Right ventricle myocardium superior (tissue), 1 donor: ENCODE measurements around the gene POT1. TPM values are rescaled to one million over a fixed set of nuclear protein-coding genes. Genes with fewer than 3 reads are reported as not detected.
"Not testable (repeated sequence)": the region's sequence is repeated elsewhere in the genome, so short reads cannot be mapped to it uniquely, and the experiment has no call there.

Experiments
- ATAC-seq: fragments of 200-7000 bp; cut with Tn5 transposase; one replicate; pipeline ENCODE4 v1.9.1; 2020; ENCODE audit warnings: mild to moderate bottlenecking; ENCODE audit not compliant: poor library complexity
- DNase-seq: peaks from one replicate; pipeline ENCODE4 v3.0.0-alpha.2; 2020
- intact Hi-C: fragments of 100-400 bp; cut with DNase I; formaldehyde crosslinking; loops from one replicate; pipeline ENCODE4 v1.11.2; 2022
- long read RNA-seq: library from polyadenylated mRNA; unstranded; transcript quantifications from one replicate; pipeline ENCODE4 v2.0.0, GENCODE V29; 2021
- total RNA-seq: library from RNA; stranded (reverse); fragmentation: NEBNext Ultra II Directional; extraction: Animal tissue kit (Norgen Biotek cat#: 25700); gene quantifications from one replicate; pipeline ENCODE4 v1.2.1, GENCODE V29; 2021
- donor health status: DM: no; HTN: yes; CAD: no; lungs with severe emphysema.

The POT1 gene, protein sequence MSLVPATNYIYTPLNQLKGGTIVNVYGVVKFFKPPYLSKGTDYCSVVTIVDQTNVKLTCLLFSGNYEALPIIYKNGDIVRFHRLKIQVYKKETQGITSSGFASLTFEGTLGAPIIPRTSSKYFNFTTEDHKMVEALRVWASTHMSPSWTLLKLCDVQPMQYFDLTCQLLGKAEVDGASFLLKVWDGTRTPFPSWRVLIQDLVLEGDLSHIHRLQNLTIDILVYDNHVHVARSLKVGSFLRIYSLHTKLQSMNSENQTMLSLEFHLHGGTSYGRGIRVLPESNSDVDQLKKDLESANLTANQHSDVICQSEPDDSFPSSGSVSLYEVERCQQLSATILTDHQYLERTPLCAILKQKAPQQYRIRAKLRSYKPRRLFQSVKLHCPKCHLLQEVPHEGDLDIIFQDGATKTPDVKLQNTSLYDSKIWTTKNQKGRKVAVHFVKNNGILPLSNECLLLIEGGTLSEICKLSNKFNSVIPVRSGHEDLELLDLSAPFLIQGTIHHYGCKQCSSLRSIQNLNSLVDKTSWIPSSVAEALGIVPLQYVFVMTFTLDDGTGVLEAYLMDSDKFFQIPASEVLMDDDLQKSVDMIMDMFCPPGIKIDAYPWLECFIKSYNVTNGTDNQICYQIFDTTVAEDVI
- total RNA-seq, result 13.4 TPM
- long read RNA-seq, full-length matches to known transcripts, result 3 of 17 reads
- long read RNA-seq, partial matches to known transcripts, result 5 of 17 reads
- long read RNA-seq, other reads (novel, unspliced or antisense), result 9 of 17 reads

GRCh38 chr7:124929467-124930172 is at the start of gene POT1:
Gene POT1, minus strand, starts transcription at chr7:124929825. Its CDS starts 32,652 bp downstream, at chr7:124897173.
- peak; percentile 99 for ATAC-seq
- intact Hi-C loops, result no loop called here
- DNase-seq, result peak; percentile 99

GRCh38 chr7:124975131-124975530 is 45.5 kb upstream of the POT1 start:
- intact Hi-C loops, DNase-seq, ATAC-seq: not testable (repeated sequence)

DNA sequence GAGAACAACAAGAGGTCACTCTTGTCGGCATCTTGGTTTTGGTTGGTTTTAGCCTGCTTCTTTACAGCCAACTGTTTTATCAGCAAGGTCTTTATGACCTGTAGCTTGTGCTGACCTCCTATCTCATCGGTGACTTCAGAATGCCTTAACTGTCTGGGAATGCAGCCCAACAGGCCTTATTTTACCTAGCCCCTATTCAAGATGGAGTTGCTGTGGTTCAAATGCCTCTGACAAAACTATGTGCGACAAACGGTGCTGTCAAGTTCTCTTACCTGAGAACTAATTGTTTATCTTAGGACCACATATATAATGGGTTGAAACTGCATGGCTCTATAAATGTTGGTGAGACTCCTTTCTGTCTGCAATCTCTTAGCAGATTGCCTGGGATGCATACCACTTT is 35.9 kb upstream of the POT1 start:
- intact Hi-C loops, result no loop called here
- no peak for ATAC-seq
- no peak for DNase-seq

DNA sequence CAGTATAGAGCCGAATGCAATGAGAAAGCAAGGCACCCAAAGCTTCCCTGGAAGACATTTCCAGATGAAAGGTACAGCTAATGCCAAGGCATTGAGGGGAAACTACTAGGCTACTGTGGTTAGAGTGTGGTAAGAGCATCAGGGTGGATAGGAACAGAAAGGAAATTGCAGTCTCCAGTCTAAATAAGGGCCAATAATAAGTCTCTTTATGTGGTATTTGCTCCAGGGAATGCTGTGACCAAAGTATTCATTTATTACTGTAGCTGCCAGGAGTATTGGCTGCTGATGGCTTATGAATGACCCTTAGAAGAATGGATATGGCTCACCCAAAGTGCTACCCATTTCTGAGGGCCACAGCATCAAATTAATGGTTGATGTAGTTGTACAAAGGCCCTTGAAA is 30.1 kb upstream of the POT1 start:
- DNase-seq (no peak), ATAC-seq (no peak)
- intact Hi-C loops, result no loop called here

GRCh38 chr7:124957952-124958351 is 28.3 kb upstream of the POT1 start:
- ATAC-seq, intact Hi-C loops, DNase-seq: not testable (repeated sequence)

DNA sequence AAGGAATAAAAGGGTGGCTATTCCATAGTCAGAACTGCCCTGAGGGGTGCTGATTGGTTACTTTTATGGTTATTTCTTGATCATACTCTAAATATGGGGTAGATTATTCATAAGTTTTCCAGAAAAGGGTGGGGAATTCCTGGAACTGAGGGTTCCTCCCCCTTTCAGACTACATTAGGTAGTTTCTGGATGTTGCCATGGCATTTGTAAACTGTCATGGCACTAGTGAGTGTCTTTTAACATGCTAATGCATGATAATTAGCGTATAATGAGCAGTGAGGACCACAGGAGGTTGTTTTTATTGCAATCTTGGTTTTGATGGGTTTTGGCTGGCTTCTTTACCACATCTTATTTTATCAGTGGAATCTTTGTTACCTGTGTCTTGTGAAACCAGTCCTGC is 26.5 kb upstream of the POT1 start:
- no peak for ATAC-seq
- no peak for DNase-seq
- intact Hi-C loops, result no loop called here

GRCh38 chr7:124954790-124955189 is 25.2 kb upstream of the POT1 start:
- no peak for ATAC-seq
- intact Hi-C loops, result no loop called here

DNA sequence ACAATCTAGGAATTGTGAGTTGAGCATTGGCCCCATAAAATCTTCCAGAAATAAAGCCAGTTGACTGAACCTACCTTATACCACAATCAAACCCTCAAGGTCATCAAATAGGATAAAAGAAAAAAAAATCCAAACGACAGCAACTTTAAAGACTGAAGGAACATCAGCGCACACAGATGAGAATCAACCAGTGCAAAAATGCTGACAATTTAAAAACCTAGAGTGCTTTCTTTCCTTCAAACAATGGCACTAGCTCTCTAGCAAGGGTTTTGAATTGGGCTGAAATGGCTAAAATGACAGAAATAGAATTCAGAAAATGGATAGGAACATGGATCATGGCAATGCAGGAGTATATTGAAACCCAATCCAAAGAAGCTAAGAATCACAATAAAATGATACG is 16.1 kb upstream of the POT1 start:
- ATAC-seq, result no peak
- no peak for DNase-seq
- intact Hi-C loops, result no loop called here

More at GRCh38 chr7:124954790-124955189, 25.2 kb upstream of the POT1 start:
- DNase-seq, result no peak

DNA sequence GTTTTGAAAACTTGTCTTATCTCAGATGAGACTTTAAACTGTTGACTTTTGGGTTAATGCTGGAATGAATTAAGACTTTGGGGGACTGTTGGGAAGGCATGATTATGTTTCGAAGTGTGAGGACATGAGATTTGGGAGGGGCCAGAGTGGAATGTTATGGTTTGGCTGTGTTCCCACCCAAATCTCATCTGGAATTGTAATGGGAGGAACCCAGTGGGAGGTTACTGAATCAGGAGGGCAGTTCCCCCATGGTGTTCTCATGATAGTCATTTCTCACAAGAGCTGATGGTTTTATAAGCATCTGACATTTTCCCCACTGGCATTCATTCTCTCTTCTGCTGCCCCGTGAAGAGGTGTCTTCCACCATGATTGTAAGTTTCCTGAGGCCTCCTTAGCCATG is 13.8 kb upstream of the POT1 start:
- intact Hi-C loops, result no loop called here
- ATAC-seq (no peak), DNase-seq (no peak)

DNA sequence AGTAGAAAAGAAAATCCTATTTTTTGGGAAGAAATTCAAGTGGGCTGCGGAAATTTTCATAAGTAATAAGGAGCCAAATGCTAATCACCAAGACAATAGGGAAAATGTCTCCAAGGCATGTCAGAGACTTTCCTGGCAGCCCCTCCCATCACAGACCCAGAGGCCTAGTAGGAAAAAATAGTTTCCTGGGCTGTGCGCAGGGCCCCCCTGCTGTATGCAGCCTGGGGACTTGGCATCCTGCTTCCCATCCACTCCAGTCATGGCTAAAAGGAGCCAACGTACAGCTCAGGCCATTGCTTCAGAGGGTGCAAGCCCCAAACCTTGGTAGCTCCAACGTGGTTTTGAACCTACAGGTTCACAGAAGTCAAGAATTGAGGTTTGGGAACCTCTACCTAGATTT is 12.8 kb upstream of the POT1 start:
- intact Hi-C loops, result no loop called here
- DNase-seq, result no peak
- no peak for ATAC-seq

GRCh38 chr7:124940306-124940705 is 10.7 kb upstream of the POT1 start:
- no peak for ATAC-seq
- intact Hi-C loops, result no loop called here
- no peak for DNase-seq

DNA sequence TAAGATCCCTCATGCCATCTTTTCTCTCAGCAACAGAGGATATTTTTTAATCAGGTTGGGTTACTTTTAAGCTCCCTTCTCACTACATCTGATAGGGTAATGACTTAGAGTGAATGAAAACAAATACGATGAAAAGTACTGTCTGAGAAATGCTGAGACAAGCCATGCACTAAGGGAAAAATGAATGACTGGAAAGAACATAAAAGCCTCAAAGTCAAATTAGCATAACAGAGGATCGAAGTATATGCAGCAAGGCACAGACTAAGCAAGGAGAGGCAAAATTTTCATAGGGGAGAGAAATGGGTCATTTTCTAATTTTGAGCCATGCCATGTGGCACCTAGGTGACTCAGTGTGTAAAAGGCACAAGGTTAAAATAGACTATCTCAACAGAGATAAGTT is 8.5 kb upstream of the POT1 start:
- ATAC-seq (no peak), DNase-seq (no peak)

GRCh38 chr7:124937076-124937475 is 7.5 kb upstream of the POT1 start:
- ATAC-seq, result no peak
- intact Hi-C loops, result no loop called here
- DNase-seq, result no peak

More for the DNA sequence above, 8.5 kb upstream of the POT1 start:
- intact Hi-C loops, result no loop called here

- ATAC-seq, result no peak
- intact Hi-C loops, result no loop called here
- no peak for DNase-seq
Observed at GRCh38 chr7:124934841-124935240, 5.2 kb upstream of the POT1 start.

GRCh38 chr7:124930655-124931597 is 1.3 kb upstream of the POT1 start:
- DNase-seq (no peak), ATAC-seq (no peak)
- intact Hi-C loops, result no loop called here

DNA sequence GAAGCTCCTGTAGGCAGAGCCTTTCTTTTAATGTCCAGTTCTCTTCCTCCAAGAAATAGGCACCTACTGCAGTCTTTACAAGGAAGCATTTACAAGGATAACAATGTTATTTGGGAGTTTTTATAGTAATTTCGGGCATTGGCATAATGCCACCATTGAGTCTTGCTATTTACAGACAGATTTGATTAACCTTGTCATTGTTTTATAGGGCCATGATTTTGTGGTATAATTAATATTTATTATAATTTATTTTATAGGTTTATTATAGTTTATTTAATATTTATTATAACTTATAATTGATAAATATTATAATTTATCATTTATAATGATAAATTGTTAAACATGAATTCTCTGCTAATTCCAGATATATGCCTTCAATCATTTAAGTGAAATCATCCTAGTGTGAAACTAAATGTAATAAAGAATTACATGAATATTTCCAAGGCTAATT is 573 bp upstream of the POT1 start:
- intact Hi-C loops, result no loop called here
- DNase-seq (no peak), ATAC-seq (no peak)

DNA sequence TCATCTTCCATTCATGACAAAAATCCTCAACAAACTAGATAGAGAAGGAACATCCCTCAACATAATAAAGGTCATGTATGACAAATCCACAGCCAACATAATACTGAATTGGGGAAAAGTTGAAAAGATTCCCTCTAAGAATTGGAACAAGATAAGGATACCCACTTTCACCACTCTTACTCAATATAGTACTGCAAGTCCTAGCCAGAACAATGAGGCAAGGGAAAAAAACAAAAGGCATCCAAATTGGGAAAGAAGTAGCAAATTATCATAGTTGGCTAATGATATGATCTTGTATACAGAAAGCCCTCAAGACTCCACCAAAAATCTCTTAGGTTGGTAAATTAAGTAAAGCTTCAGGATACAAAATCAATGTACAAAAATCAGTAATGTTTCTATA is 4.7 kb downstream of the POT1 start:
- intact Hi-C loops, result no loop called here
- ATAC-seq, result no peak
- DNase-seq, result no peak

DNA sequence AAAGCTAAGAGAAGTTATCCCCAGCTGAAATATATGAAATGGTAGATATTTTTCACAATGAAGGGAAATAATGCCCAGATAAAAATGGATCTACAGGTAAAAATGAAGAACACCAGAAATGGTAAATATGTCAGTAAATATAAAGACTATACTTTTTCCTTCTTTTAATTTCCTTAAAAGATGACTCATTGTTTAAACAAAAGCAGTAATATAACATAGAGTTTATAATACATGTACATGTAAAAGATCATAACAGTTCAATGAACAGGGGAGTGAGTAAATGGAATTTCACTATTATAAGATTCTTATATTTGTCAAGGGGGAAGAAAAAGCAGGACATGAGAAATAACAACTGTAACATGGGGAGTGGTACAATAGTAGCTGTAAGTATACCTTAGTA is 7.4 kb downstream of the POT1 start:
- intact Hi-C loops, result no loop called here
- ATAC-seq (no peak), DNase-seq (no peak)
